ENCODE data around the gene OR6M1.

OR6M1 gene, protein sequence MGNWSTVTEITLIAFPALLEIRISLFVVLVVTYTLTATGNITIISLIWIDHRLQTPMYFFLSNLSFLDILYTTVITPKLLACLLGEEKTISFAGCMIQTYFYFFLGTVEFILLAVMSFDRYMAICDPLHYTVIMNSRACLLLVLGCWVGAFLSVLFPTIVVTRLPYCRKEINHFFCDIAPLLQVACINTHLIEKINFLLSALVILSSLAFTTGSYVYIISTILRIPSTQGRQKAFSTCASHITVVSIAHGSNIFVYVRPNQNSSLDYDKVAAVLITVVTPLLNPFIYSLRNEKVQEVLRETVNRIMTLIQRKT

DNA sequence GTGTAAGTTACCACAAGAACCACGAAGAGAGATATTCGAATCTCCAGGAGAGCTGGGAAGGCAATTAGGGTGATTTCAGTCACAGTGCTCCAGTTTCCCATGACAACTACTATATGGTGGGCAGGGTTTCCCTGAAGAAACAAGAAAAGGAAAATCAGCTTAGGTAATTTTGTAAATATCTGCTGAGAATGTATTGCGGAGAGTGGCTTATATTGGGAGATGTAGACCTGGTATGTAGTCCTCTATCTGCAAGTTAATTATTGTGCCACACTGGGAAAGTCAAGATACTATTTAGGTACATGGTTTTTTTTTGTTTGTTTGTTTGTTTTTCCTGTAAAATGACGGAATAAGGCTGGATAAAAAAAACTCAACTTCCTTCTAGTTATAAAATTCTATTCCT lies at the start of gene OR6M1:
Gene OR6M1, minus strand, starts transcription at position 101 of the 400 bp plus-strand sequence. Its CDS starts 0 bp downstream, at position 101.
- no peak for DNase-seq (ENCODE audit: low read depth, low spot score)

DNA sequence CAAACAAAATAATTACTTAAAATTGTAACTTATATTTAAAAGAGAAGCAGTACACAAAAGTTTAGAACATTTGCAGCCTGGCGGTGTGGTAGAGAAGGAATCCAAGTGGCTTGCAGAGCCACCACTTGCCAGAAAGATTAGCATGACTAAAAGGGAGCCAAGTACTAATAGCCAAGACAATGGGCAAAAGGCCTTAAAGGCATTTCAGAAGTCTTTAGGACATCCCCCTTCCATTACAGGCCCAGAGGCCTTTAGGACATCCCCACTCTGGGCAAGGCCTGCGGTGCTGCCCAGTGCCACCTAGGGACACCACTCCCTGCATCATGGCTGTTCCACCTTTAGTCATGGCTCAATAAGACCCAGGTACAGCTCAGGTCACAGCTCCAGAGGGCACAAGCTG lies 46.9 kb upstream of the OR6M1 start:
- DNase-seq (ENCODE audit: low read depth, low spot score), result no peak

DNA sequence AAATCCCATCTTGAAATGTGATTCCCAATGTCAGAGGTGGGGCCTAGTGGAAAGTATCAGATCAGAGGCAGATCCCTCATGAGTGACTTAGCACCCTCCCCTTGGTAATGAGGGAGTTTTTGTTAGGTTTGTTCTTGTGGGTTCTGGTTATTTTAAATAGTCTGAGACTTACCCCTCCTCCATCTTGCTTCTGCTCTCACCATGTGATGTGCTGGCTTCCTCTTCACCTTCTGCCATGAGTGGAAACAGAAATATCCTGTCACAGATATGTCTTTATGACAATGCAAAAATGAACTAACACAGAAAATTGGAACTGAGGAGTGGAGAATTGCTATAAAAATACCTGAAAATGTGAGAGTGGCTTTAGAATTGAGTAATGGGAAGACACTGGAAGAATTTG lies 46.2 kb upstream of the OR6M1 start:
- DNase-seq (ENCODE audit: low read depth, low spot score), result no peak

DNA sequence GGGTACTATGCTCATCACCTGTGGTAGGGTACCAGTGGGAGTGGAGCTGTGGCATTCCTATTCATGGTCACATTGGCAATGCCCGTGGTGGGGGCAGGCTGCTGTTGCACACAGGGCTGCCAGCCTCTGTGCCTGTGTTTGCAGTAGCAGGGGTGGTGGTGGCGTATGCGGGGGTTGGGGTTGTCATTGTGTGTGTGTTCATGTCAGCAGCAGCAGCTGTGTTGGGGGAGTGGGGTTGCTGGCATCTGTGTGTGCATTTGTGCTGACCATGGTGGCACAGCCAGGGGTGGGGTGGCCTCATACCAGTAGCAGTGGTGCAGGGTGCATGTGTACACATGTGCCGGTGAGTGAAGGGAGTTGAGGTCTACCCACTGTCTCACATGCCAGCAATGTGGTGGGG lies 45.0 kb upstream of the OR6M1 start:
- DNase-seq (ENCODE audit: low read depth, low spot score), result no peak

DNA sequence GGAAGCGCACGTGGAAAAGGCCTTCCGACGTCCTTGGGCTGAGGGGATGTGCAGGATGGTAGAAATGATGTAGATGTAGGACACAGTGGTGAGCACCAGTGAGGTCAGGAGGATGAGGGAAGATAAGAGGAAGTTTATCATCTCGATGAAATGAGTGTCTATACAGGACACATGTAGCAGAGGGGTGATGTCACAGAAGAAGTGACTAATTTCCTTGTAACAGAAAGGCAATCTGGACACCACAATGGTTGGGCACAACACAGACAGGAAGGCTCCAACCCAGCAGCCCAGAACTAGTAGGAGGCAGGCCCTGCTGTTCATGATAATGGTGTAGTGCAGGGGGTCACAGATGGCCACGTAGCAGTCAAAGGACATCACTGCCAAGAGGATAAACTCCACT lies 35.0 kb upstream of the OR6M1 start:
- DNase-seq (ENCODE audit: low read depth, low spot score), result no peak

DNA sequence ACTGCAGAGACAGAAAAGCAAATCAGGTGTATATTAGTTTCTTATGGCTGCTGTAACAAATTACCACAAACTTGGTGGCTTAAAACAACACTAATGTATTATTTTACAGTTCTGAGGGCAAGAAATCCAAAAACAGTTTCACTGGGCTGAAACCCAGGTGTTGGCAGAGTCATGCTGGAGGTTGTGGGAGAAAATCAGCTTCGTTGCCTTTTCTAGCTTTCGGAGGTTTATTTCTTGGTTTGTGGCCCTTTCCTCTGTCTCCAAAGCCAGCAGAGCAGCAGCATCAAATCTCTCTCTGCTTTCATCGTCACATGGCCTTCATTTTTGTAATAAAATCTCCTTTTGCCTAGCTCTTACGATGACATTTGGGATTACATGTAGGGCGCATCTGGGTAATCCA lies 33.0 kb upstream of the OR6M1 start:
- DNase-seq (ENCODE audit: low read depth, low spot score), result no peak

DNA sequence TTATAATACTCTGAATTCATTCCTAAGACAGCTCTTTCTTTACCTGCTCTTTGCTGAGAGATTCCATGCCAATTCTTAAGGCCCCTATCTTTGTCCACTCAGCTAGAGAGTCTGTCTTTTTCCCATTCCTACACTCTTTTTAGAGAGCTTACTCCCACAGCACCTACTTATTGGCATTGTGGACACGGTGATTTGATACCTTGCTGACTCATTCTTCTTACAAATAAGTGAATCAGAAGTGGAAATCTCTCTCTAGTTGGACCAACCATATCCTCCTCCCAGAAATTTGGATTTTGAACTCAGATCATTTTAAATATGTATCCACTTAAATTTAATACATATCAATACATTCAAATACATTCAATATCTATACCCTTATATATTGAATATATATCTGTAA lies 32.5 kb upstream of the OR6M1 start:
- no peak for DNase-seq (ENCODE audit: low read depth, low spot score)

DNA sequence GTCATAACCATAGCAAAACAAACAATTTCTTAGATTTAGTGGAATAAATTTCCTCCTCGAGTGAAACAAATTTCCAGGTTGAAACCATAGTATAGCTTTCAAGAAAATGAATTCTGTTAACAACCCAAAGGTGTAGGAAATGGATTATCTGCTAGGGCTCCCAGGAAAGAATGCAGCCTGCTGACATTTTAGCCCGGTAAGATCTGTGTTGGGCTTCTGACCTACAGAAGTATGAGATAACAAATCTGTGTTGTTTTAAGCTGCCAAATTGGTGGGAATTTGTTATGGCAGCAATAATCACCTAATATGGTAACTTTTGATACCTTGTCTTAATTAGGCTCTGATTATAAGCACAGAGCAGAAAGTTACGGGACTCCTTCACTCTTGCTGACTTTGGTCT lies 32.0 kb upstream of the OR6M1 start:
- no peak for DNase-seq (ENCODE audit: low read depth, low spot score)

DNA sequence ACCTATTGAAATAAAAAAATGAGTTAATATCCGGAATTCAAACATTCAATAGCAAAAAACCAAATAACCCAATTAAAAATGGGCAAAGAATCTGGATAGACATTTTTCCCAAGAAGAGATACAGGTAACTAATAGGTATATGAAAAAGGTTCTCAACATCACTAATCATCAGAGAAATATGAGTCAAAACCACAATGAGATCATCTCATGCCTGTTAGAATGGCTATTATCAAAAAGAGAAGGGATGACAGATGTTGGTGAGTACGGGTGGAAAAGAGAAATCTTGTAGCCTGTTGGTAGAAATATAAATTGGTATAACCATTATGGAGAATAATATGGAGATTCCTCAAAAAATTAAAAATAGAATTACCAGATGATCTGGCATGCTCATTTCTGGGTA lies 26.9 kb upstream of the OR6M1 start:
- no peak for DNase-seq (ENCODE audit: low read depth, low spot score)

DNA sequence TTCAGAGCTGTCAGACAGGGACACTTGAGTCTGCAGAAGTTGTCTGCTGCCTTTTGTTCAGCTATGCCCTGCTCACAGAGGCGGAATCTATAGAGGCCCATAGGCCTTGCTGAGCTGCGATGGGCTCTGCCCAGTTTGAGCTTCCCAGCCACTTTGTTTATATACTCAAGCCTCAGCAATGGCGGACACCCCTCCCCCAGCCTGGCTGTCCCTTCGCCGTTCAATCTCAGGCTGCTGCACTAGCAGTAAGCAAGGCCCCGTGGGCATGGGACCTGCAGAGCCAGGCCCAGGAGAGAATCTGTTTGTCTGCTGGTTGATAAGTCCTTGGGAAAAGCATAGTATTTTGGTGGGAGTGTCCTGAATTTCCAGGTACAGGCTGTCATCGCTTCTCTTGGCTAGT lies 23.6 kb upstream of the OR6M1 start:
- DNase-seq (ENCODE audit: low read depth, low spot score), result no peak

DNA sequence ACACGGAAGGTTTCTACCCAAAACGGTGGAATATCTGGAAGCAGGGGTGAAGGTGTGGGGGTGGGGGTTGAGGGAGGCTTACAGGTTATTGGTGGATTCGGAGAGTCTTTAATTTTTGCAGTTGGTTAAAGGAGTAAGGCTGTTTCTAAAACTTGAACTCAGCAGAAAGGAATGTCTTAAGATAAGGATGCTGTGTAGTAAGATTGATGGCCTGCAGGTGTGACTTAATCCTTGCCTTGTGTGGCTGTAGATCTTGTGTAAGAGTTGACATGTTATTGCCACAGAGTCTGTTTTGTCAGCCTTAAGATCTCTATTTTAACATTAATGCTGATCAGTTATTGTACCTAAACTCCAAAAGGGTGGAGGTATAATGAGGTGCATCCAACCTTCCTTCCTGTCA lies 16.4 kb upstream of the OR6M1 start:
- no peak for DNase-seq (ENCODE audit: low read depth, low spot score)

DNA sequence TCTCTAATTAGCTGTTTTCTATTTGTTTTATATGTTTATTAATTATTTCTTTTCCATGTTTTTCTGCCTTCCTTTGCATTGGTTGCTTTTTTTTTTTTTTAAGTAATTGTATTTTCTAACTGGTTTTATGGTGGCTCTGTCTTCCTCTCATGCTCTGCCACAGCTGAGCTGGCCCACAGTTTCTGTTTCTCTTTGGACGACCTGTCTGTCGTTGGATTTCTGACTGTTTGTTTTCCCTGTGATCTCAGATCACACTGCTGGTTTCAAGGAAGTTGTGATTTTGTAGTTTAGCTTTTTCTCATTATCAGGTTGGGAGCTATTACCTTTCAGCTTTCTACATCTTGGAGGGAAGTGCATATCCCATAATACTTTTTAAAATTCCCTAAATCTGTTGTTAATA lies 15.9 kb upstream of the OR6M1 start:
- DNase-seq (ENCODE audit: low read depth, low spot score), result no peak

DNA sequence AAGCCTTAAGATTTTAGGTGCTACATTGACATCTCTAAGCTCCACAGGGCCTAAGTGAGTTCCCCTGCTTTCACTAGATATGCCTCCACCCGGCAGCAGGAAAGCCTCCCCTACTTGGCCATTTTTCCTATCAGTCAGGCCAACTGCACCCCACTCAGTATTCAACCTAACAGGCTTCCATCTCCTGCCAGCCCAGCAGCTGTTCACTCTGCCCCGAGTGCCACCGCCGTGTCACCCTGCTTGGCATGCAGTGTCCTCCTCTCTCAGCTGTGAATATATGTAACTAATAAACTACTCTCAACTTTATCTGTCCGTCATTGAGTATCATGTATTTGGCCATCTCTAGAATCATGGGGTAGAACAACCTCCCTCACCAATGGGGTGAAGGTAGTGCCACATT lies 9.0 kb upstream of the OR6M1 start:
- DNase-seq (ENCODE audit: low read depth, low spot score), result no peak

DNA sequence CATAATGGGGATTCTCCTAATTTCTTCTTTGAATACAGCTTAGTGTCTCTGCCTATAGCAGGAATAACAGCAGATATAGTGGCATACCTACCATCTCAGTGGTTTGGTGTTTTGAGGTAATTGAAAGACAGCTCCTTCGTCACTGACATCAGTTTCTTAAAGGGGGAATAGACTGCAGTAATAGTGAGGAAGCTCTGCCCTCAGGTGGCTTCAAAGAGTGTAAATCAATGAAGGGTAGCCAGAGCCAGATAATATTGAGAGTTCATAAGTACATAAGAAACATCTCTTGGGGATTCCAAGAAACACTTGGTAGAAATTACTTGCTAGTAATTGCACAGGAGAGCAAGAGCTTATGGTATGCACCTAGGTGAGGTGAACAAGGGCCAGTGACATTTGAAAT lies 4.4 kb downstream of the OR6M1 start:
- no peak for DNase-seq (ENCODE audit: low read depth, low spot score)

DNA sequence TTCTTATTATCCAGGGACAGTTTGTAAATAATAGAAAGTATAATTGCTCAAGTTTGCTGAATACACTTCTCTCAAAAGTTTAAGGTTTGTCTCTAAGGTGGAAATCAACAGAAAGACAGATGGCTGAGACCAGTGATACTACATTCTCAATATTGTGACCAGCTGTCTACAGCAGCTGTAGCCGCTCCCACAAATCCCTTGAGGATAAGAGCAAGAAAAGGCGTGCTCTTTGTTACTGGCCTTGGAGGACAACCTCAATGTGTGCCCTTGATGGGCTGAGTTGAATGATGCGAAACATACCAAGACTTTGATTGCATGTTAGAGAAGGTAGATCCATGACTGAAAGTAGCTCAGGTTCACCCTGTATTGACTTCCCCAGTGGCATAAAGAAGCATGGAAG lies 6.1 kb downstream of the OR6M1 start:
- DNase-seq (ENCODE audit: low read depth, low spot score), result no peak

DNA sequence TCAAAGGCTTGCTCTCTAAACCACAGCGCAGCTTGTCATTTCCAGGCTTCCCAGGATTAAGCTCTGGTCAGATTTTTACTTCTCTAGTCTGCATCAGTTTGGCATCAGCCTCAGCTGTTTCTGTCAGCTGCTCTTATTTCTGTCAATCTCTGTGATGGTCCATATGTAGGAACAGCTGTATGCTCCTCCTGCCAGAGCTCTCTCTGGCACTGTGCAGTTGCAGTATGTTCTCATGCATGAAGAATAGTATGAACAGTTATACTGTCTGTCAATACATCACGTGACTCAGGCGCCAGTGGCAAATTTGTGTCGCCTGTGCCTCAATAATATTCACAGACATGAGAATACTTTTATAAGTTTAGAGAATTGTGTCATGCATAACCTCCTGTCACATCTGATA lies 6.7 kb downstream of the OR6M1 start:
- no peak for DNase-seq (ENCODE audit: low read depth, low spot score)

DNA sequence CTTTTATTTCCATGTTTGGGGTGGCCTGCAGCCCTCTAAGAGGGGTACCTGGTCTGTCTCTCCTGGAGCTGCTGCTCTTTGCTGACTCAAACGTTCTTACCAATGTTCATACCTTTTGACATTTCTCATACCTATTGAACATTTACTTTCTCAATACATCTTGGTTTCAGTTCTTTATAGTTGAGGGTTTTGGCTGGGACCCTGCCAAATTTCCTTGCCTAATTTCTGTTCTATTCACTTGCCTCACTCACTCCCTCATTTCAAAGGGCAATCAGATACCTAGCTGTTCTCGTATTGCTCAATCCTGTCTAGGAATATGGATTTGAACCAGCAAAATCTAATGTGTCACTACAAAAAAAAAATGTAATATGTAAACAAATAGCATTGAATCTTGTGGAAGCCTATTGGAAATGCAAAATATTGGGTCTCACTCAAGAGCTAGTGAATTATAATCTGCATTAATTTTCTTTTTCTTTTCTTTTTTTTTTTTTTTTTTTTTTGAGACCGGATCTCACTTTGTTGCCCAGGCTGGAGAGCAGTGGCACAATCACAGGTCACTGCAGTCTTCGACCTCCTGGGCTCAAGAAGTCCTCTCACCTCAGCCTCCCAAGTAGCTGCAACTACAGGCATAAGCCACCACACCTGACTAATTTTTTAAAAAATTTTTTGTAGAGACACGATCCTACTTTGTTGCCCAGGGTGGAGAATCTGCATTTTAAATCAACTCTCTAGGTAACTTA lies 7.5 kb downstream of the OR6M1 start:
- no peak for DNase-seq (ENCODE audit: low read depth, low spot score)

DNA sequence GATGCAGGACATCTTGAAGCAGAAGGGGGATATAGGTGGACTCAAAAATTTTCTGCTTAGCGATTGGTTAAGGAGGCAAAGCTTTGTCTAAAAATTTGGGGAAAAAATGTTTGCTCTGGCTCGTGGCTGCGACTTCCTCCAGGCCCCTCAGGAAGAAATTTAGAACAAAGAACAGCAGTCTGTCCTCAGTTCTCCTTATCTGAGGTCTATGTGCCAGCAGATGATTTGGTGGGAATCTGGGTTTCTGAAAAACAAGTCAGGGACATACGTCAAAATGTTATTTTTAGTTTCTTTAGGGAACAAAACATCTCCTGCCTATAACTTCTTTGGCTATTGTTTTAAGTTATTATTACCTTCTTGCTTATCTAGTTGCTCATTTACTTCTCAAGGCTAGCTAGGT lies 8.1 kb downstream of the OR6M1 start:
- no peak for DNase-seq (ENCODE audit: low read depth, low spot score)

DNA sequence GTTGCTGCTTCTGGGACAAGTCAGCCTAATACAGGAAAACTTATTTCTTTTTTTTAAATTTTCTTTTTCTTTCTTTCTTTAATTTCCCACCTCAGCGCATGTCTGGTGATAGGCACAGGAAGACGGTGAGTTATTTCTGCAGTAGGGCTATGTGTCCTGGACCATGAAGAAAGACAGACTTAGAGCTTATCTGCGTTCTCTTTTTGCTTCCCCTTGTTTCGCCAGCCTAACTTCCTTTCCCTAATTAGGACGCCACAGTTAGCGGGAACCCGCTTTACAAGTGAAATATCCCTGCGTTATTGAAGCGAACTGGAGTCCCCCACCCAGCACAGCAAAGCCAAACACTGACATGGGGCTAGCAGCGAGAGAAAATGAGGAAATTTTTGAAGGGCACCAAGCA lies 8.6 kb downstream of the OR6M1 start:
- DNase-seq (ENCODE audit: low read depth, low spot score), result no peak

DNA sequence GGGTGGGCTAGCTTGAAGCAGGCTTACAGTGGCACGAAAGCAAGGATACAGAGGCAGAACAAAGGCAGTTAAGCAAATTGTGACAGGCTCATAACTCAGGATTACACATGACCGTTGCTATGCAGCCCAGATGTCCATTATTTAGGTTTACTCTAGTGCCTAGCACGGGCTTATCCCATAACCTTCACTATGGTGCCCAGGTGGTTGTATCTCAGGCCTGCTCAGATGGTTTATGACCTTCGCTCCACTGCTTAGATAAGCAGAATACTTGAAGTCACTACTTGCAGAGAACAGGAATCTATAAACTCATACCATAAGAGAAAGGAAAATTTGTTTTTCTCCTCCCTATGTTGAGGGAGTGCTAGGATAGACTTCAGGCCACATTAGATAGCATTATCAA lies 9.0 kb downstream of the OR6M1 start:
- DNase-seq (ENCODE audit: low read depth, low spot score), result no peak

DNA sequence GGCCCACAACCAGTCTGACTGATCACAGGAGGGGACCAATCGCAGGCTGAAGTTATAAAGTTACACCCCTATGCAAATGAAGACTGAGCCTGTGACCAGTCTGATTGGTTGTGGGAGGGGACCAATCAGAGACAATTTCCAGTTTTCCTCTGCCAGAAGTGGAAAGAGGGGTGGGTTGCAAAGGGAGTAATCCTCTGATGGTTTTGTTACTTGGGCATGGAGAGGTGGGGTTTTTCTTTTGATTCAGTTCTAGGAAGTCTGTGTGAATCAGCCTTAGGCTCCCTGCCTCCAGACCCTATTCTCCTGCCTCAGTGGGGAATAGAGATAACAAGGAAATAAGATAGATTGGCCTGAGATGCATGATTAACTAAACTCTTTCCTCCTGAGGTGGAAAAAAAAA lies 9.9 kb downstream of the OR6M1 start:
- no peak for DNase-seq (ENCODE audit: low read depth, low spot score)

DNA sequence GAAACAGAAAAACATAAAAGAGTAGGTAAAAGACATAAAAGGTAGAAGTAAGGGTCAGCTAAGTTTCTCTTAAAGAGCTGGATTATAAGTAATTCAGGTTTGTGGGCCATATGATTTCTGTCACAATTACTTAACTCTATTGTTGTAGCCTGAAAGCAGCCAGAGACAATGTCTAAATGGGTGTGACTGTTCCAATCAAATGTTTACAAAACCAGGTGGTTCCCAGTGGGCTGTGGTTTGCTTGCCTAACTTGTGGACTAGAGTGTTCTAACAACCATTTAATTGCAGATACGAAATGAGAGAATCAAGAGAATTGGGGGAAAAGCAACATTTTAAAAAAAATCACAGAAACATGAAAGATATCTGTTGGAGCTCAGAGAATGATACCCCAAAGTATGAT lies 22.6 kb downstream of the OR6M1 start:
- DNase-seq (ENCODE audit: low read depth, low spot score), result no peak

DNA sequence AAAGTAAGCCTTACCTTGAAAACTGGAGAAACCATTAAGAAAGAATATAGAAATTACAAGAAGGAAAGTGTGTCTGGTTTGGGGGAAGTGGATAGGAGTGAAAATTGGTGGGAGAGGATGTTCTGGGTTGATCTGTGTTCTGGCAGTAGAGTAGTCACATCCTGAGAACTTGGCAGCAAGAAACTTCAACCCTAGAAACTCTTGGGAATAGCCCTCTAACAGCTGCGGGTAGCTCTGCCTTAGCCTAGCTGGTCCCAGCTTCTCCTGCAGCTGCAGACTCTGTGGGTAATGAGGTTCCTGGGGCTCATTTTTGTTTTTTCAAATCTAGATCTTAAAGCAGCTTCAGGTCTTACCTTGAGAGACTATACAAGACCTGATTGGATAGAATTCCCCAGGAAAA lies 27.6 kb downstream of the OR6M1 start:
- no peak for DNase-seq (ENCODE audit: low read depth, low spot score)
